WI38 (cell line): ENCODE measurements around the gene VSIG10L2.

Experiments
- H3K4me3 ChIP-seq: 2 replicates; pipeline ENCODE4 v1.5.1; 2011; ENCODE audit warnings: low read depth, mild to moderate bottlenecking, control low read depth, low read length
- CTCF ChIP-seq: IDR thresholded peaks from 2 replicates; pipeline ENCODE4 v1.5.1; 2012; ENCODE audit warnings: low read depth, mild to moderate bottlenecking, control low read depth, low read length

Gene VSIG10L2

GRCh38 chr11:125975634-125976033 lies 29.8 kb downstream of the VSIG10L2 start:
- no peak for TF ChIP-seq CTCF
- H3K4me3 ChIP-seq: no peak overlapping the region

GRCh38 chr11:125976156-125976555 lies 30.3 kb downstream of the VSIG10L2 start:
- no peak for TF ChIP-seq CTCF
- H3K4me3 ChIP-seq: no peak overlapping the region

GRCh38 chr11:125977333-125977732 lies 31.5 kb downstream of the VSIG10L2 start:
- no peak for TF ChIP-seq CTCF
- no peak overlapping the region for H3K4me3 ChIP-seq

- TF ChIP-seq CTCF: no peak
- H3K4me3 ChIP-seq: no peak overlapping the region
These were observed 32.4 kb downstream of the VSIG10L2 start for GRCh38 chr11:125978181-125978716.

GRCh38 chr11:125978778-125979407 lies 33.0 kb downstream of the VSIG10L2 start:
- H3K4me3 ChIP-seq: no peak overlapping the region
- no peak for TF ChIP-seq CTCF

GRCh38 chr11:125979511-125979910 lies 33.7 kb downstream of the VSIG10L2 start:
- TF ChIP-seq CTCF: no peak
- no peak overlapping the region for H3K4me3 ChIP-seq

- H3K4me3 ChIP-seq: no peak overlapping the region
- no peak for TF ChIP-seq CTCF
These were observed 34.6 kb downstream of the VSIG10L2 start for GRCh38 chr11:125980436-125980835.
